ENCODE results near the gene RNF149.

DNA sequence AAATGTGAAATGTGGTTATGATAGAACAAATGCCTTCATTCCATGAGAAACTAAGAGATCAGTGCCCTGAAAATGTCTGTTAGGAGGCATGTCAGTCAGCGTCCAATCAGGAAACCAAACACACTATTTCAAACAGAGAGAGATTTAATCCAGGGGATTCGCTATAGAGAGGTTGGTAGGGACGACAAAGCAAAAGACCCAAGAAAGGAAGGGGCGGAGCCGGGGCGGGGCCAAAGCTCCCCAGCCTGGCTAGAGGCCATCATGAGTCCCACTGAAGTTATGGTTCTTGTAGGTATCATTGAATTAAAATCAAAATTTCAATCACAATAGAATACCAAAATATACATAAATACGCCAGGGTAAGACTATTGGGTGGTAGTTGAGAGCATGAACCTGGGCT is 32.9 kb upstream of the RNF149 start:
- TF ChIP-seq POLR2A (IDR thresholded peaks at IDR 0.05), result no peak
- TF ChIP-seq, protein P1, sequence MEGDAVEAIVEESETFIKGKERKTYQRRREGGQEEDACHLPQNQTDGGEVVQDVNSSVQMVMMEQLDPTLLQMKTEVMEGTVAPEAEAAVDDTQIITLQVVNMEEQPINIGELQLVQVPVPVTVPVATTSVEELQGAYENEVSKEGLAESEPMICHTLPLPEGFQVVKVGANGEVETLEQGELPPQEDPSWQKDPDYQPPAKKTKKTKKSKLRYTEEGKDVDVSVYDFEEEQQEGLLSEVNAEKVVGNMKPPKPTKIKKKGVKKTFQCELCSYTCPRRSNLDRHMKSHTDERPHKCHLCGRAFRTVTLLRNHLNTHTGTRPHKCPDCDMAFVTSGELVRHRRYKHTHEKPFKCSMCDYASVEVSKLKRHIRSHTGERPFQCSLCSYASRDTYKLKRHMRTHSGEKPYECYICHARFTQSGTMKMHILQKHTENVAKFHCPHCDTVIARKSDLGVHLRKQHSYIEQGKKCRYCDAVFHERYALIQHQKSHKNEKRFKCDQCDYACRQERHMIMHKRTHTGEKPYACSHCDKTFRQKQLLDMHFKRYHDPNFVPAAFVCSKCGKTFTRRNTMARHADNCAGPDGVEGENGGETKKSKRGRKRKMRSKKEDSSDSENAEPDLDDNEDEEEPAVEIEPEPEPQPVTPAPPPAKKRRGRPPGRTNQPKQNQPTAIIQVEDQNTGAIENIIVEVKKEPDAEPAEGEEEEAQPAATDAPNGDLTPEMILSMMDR (IDR thresholded peaks at IDR 0.05), result no peak
